ENCODE results near the gene MYO3A. TPM values are rescaled to one million over a fixed set of nuclear protein-coding genes. Genes with fewer than 3 reads are reported as not detected.

Gene MYO3A
- total RNA-seq, 1 experiment from 2014 or later: not detected

DNA sequence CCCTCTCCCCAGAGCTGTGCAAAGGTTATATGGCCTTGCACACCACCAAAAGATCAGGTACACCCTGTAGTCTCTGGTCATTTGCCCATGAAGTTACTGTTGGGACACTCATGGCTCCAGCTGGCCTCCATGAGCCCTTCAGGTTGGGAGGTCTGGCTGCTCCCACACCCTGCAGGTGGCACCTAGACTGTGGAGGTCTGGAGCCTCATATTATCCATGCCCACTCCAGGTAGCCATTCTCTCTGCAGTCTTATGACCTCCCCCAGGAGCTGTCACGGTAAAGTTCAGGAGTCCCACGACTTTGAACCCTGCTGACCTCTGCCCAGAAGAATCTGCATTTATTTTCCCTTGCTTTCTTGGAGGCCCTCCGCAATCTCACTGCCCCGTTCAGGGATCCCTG lies 243.3 kb downstream of the MYO3A start:
- H2AFZ ChIP-seq (ENCODE audit: low read depth, low read length, poor library complexity, severe bottlenecking): no peak overlapping the region
- H3K79me2 ChIP-seq (ENCODE audit: insufficient read depth, low read length): no peaks in the 10 kb centered on the region
- peaks cover 38% of the 10 kb centered on the region for H3K27me3 ChIP-seq (ENCODE audit: insufficient read depth, low read length)
- RAD21 ChIA-PET (ENCODE audit: low non-redundant PET in 1 of 2, low total read pairs in 2 of 2, uncharacterized antibody in 2 of 2, unreplicated experiment in 2 of 2): no interaction called here
- TF ChIP-seq POLR2AphosphoS5 (IDR thresholded peaks at IDR 0.05; ENCODE audit: low read depth, low read length) (no peak), CEBPB (IDR thresholded peaks at IDR 0.05; ENCODE audit: low read depth) (no peak), SP1 (IDR thresholded peaks at IDR 0.05; ENCODE audit: low read depth) (no peak), EZH2 (IDR thresholded peaks at IDR 0.05) (no peak), SIN3A (IDR thresholded peaks at IDR 0.05; ENCODE audit: low read depth) (no peak), ZNF274 (IDR thresholded peaks at IDR 0.05; ENCODE audit: low read depth, low read length) (no peak), TCF7L2 (IDR thresholded peaks at IDR 0.05; ENCODE audit: borderline replicate concordance, extremely low read depth, insufficient read depth, insufficient read length) (no peak), YY1 (IDR thresholded peaks at IDR 0.05; ENCODE audit: extremely low read depth, insufficient replicate concordance, low read depth, low read length) (no peak), RAD21 (IDR thresholded peaks at IDR 0.05; ENCODE audit: low read depth) (no peak), ZFX (IDR thresholded peaks at IDR 0.05) (no peak), FOSL1 (IDR thresholded peaks at IDR 0.05; ENCODE audit: low read depth) (no peak), EZH2phosphoT487 (IDR thresholded peaks at IDR 0.05; ENCODE audit: borderline replicate concordance) (no peak), SRF (IDR thresholded peaks at IDR 0.05; ENCODE audit: low read depth) (no peak), EGR1 (IDR thresholded peaks at IDR 0.05; ENCODE audit: low read depth) (no peak), POLR2A (IDR thresholded peaks at IDR 0.05; ENCODE audit: borderline replicate concordance, extremely low read depth, insufficient read depth, insufficient read length) (no peak)
- TF ChIP-seq, protein P1, sequence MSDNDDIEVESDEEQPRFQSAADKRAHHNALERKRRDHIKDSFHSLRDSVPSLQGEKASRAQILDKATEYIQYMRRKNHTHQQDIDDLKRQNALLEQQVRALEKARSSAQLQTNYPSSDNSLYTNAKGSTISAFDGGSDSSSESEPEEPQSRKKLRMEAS (IDR thresholded peaks at IDR 0.05): no peak
- TF ChIP-seq, protein P2, sequence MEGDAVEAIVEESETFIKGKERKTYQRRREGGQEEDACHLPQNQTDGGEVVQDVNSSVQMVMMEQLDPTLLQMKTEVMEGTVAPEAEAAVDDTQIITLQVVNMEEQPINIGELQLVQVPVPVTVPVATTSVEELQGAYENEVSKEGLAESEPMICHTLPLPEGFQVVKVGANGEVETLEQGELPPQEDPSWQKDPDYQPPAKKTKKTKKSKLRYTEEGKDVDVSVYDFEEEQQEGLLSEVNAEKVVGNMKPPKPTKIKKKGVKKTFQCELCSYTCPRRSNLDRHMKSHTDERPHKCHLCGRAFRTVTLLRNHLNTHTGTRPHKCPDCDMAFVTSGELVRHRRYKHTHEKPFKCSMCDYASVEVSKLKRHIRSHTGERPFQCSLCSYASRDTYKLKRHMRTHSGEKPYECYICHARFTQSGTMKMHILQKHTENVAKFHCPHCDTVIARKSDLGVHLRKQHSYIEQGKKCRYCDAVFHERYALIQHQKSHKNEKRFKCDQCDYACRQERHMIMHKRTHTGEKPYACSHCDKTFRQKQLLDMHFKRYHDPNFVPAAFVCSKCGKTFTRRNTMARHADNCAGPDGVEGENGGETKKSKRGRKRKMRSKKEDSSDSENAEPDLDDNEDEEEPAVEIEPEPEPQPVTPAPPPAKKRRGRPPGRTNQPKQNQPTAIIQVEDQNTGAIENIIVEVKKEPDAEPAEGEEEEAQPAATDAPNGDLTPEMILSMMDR (IDR thresholded peaks at IDR 0.05 in 2 of 3, conservative IDR thresholded peaks at IDR 0.05 in 1 of 3; ENCODE audit: borderline replicate concordance in 1 of 3, insufficient read depth in 1 of 3, low read depth in 2 of 3, low read length in 2 of 3): no peak
- TF ChIP-seq, protein P3, sequence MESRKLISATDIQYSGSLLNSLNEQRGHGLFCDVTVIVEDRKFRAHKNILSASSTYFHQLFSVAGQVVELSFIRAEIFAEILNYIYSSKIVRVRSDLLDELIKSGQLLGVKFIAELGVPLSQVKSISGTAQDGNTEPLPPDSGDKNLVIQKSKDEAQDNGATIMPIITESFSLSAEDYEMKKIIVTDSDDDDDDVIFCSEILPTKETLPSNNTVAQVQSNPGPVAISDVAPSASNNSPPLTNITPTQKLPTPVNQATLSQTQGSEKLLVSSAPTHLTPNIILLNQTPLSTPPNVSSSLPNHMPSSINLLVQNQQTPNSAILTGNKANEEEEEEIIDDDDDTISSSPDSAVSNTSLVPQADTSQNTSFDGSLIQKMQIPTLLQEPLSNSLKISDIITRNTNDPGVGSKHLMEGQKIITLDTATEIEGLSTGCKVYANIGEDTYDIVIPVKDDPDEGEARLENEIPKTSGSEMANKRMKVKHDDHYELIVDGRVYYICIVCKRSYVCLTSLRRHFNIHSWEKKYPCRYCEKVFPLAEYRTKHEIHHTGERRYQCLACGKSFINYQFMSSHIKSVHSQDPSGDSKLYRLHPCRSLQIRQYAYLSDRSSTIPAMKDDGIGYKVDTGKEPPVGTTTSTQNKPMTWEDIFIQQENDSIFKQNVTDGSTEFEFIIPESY (IDR thresholded peaks at IDR 0.05; ENCODE audit: extremely low read depth, insufficient replicate concordance, low read length): no peak
- TF ChIP-seq, protein P4, sequence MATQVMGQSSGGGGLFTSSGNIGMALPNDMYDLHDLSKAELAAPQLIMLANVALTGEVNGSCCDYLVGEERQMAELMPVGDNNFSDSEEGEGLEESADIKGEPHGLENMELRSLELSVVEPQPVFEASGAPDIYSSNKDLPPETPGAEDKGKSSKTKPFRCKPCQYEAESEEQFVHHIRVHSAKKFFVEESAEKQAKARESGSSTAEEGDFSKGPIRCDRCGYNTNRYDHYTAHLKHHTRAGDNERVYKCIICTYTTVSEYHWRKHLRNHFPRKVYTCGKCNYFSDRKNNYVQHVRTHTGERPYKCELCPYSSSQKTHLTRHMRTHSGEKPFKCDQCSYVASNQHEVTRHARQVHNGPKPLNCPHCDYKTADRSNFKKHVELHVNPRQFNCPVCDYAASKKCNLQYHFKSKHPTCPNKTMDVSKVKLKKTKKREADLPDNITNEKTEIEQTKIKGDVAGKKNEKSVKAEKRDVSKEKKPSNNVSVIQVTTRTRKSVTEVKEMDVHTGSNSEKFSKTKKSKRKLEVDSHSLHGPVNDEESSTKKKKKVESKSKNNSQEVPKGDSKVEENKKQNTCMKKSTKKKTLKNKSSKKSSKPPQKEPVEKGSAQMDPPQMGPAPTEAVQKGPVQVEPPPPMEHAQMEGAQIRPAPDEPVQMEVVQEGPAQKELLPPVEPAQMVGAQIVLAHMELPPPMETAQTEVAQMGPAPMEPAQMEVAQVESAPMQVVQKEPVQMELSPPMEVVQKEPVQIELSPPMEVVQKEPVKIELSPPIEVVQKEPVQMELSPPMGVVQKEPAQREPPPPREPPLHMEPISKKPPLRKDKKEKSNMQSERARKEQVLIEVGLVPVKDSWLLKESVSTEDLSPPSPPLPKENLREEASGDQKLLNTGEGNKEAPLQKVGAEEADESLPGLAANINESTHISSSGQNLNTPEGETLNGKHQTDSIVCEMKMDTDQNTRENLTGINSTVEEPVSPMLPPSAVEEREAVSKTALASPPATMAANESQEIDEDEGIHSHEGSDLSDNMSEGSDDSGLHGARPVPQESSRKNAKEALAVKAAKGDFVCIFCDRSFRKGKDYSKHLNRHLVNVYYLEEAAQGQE (IDR thresholded peaks at IDR 0.05; ENCODE audit: low read depth): no peak
- H4K20me1 ChIP-seq (ENCODE audit: insufficient read depth): no peaks in the 10 kb centered on the region
- POLR2A ChIA-PET: no interaction called here
- ATAC-seq: no peak
- intact Hi-C loops (cut with micrococcal nuclease): no loop called here
- H3K4me3 ChIP-seq (replicated peaks in 1 of 2; ENCODE audit: low read depth in 1 of 2, low read length in 2 of 2): no peak overlapping the region
- no peak overlapping the region for H3K27ac ChIP-seq (ENCODE audit: low read depth, low read length)
- no peak overlapping the region for H3K9ac ChIP-seq (ENCODE audit: low read length)
- no peaks in the 10 kb centered on the region for H3K36me3 ChIP-seq (ENCODE audit: control insufficient read depth in 1 of 2, insufficient read depth in 2 of 2, low read length in 2 of 2)
- H3K4me1 ChIP-seq (ENCODE audit: control insufficient read depth in 1 of 2, insufficient read depth in 2 of 2, low read length in 2 of 2): no peaks in the 10 kb centered on the region
- no peak overlapping the region for H3K4me2 ChIP-seq (ENCODE audit: low read length)
- CTCF ChIA-PET: no interaction called here
- no TSS peak for BruUV-seq (replicated peaks)
- no peaks in the 10 kb centered on the region for H3K9me3 ChIP-seq (ENCODE audit: control insufficient read depth in 1 of 2, insufficient read depth in 1 of 2, low read depth in 1 of 2, low read length in 2 of 2)
- no peak for DNase-seq (ENCODE audit: low read depth, low spot score)
- no peaks in the 10 kb centered on the region for H3K9me2 ChIP-seq (ENCODE audit: insufficient read depth)

Measured in HCT116 (cell line).